Neural cell (in vitro differentiated cells): ENCODE data around the gene DNAJB8. TPM values are rescaled to one million over a fixed set of nuclear protein-coding genes. Genes with fewer than 3 reads are reported as not detected.

Experiments
- H2AFZ ChIP-seq: fragments of 200-600, 300-800 bp; sonication (generic), shearing (Covaris generic); 2 replicates; pipeline ENCODE4 v1.6.0; 2014; ENCODE audit warnings: low read depth, mild to moderate bottlenecking, antibody characterized with exemption, low read length, moderate library complexity
- H3F3A ChIP-seq: fragments of 200-600 bp; shearing (Covaris generic); 2 replicates; pipeline ENCODE4 v1.6.1; 2016; ENCODE audit warnings: mild to moderate bottlenecking, moderate library complexity, mixed read lengths, antibody characterized with exemption, low read length; ENCODE audit not compliant: insufficient read depth, poor library complexity, severe bottlenecking
- H3K27ac ChIP-seq: fragments of 200-600, 300-800 bp; sonication (generic), shearing (Covaris generic); 2 replicates; pipeline ENCODE4 v1.5.1; 2014; ENCODE audit warnings: mild to moderate bottlenecking, low read length, moderate library complexity
- H3K27me3 ChIP-seq: fragments of 300-800, 200-600 bp; sonication (generic), shearing (Covaris generic); 2 replicates; pipeline ENCODE4 v1.6.0; 2014; ENCODE audit warnings: mild to moderate bottlenecking, low read depth, low read length, moderate library complexity; ENCODE audit not compliant: insufficient read depth
- H3K36me3 ChIP-seq: fragments of 300-800, 200-600 bp; sonication (generic), shearing (Covaris generic); 2 replicates; pipeline ENCODE4 v1.5.1; 2014; ENCODE audit warnings: mild to moderate bottlenecking, antibody characterized with exemption, low read length, moderate library complexity; ENCODE audit not compliant: insufficient read depth
- H3K4me2 ChIP-seq: fragments of 300-800, 200-600 bp; sonication (generic), shearing (Covaris generic); 2 replicates; pipeline ENCODE4 v1.6.0; 2014; ENCODE audit warnings: mild to moderate bottlenecking, low read length
- H3K4me3 ChIP-seq: fragments of 300-800, 200-600 bp; sonication (generic), shearing (Covaris generic); 2 replicates; pipeline ENCODE4 v1.5.1; 2014; ENCODE audit warnings: mild to moderate bottlenecking, low read length, moderate library complexity
- H3K79me2 ChIP-seq: fragments of 200-600 bp; shearing (Covaris generic); replicated peaks from 2 replicates; pipeline ENCODE4 v1.6.0; 2014; ENCODE audit warnings: mild to moderate bottlenecking, low read length, moderate library complexity; ENCODE audit not compliant: insufficient read depth
- H3K9ac ChIP-seq: fragments of 300-800, 200-600 bp; sonication (generic), shearing (Covaris generic); 2 replicates; pipeline ENCODE4 v1.6.1; 2016; ENCODE audit warnings: mild to moderate bottlenecking, low read length, mixed read lengths
- H3K9me2 ChIP-seq: fragments of 200-600 bp; shearing (Covaris generic); 2 replicates; pipeline ENCODE4 v1.6.1; 2016; ENCODE audit warnings: mild to moderate bottlenecking, low read length, mixed read lengths; ENCODE audit not compliant: insufficient read depth
- H3K9me3 ChIP-seq: fragments of 200-600, 300-800 bp; sonication (generic), shearing (Covaris generic); 2 replicates; pipeline ENCODE4 v1.6.1; 2016; ENCODE audit warnings: mild to moderate bottlenecking, mixed run types, low read length, moderate library complexity, mixed read lengths
- H4K20me1 ChIP-seq: fragments of 200-600 bp; shearing (Covaris generic); 2 replicates; pipeline ENCODE4 v1.6.1; 2016; ENCODE audit warnings: mild to moderate bottlenecking, mixed run types; ENCODE audit not compliant: insufficient read depth
- EP300 ChIP-seq: fragments of 450-650 bp; conservative IDR thresholded peaks from 2 replicates; pipeline ENCODE4 v1.6.1; 2014; ENCODE audit warnings: antibody characterized with exemption, mild to moderate bottlenecking, moderate library complexity; ENCODE audit not compliant: poor library complexity, severe bottlenecking
- EZH2 ChIP-seq: fragments of 200-600, 300-800 bp; shearing (Covaris generic), sonication (generic); IDR thresholded peaks from 2 replicates; pipeline ENCODE4 v1.6.1; 2014; ENCODE audit warnings: antibody characterized with exemption, low read length, borderline replicate concordance, mild to moderate bottlenecking; ENCODE audit not compliant: insufficient read depth, poor library complexity, severe bottlenecking
- MXI1 ChIP-seq: fragments of 450-650 bp; conservative IDR thresholded peaks from 2 replicates; pipeline ENCODE4 v1.6.1; 2014; ENCODE audit warnings: antibody characterized with exemption, mild to moderate bottlenecking; ENCODE audit not compliant: poor library complexity, severe bottlenecking
- POLR2AphosphoS5 ChIP-seq: IDR thresholded peaks from 2 replicates; pipeline ENCODE4 v1.6.1; 2012
- RAD21 ChIP-seq: fragments of 450-650 bp; conservative IDR thresholded peaks from 2 replicates; pipeline ENCODE4 v1.6.1; 2014; ENCODE audit warnings: antibody characterized with exemption, mild to moderate bottlenecking, moderate library complexity
- SMC3 ChIP-seq: fragments of 450-650 bp; conservative IDR thresholded peaks from 2 replicates; pipeline ENCODE4 v1.6.1; 2014; ENCODE audit warnings: antibody characterized with exemption, mild to moderate bottlenecking, moderate library complexity; ENCODE audit not compliant: poor library complexity
- TAF1 ChIP-seq: IDR thresholded peaks from 2 replicates; pipeline ENCODE4 v1.6.1; 2012; ENCODE audit warnings: low read depth
- polyA plus RNA-seq: library from polyadenylated mRNA; depleted of rRNA; stranded (reverse); fragments of >200 nt; gene quantifications from 2 replicates; pipeline ENCODE4 v1.2.3, GENCODE V29; 2014
- TF ChIP-seq, protein P1 (sequence below): IDR thresholded peaks from 2 replicates; pipeline ENCODE4 v1.6.1; 2012; ENCODE audit warnings: borderline replicate concordance
- TF ChIP-seq, protein P2 (sequence below): fragments of 450-650 bp; IDR thresholded peaks from 2 replicates; pipeline ENCODE4 v1.5.1; 2014; ENCODE audit warnings: antibody characterized with exemption, mild to moderate bottlenecking, moderate library complexity; ENCODE audit not compliant: poor library complexity, severe bottlenecking

DNAJB8 gene
- polyA plus RNA-seq, 1 donor from 2014 or later = not detected

GRCh38 chr3:128482666-128483656 lies 16.3 kb upstream of the DNAJB8 start:
- H3K27ac ChIP-seq = no peak overlapping the region
- no peak overlapping the region for H3K4me2 ChIP-seq
- no peak overlapping the region for H3K4me3 ChIP-seq
- no peak overlapping the region for H2AFZ ChIP-seq
- H3K9ac ChIP-seq = no peak overlapping the region
- no peaks in the 10 kb centered on the region for H3K79me2 ChIP-seq
- H3K9me2 ChIP-seq = no peaks in the 10 kb centered on the region
- H3K9me3 ChIP-seq = no peaks in the 10 kb centered on the region
- peaks cover 99% of the 10 kb centered on the region for H3K27me3 ChIP-seq
- no peaks in the 10 kb centered on the region for H3K36me3 ChIP-seq
- no peaks in the 10 kb centered on the region for H3F3A ChIP-seq
- no peak for TF ChIP-seq EP300
- TF ChIP-seq POLR2AphosphoS5 = no peak
- no peak for TF ChIP-seq MXI1
- TF ChIP-seq, protein P1, sequence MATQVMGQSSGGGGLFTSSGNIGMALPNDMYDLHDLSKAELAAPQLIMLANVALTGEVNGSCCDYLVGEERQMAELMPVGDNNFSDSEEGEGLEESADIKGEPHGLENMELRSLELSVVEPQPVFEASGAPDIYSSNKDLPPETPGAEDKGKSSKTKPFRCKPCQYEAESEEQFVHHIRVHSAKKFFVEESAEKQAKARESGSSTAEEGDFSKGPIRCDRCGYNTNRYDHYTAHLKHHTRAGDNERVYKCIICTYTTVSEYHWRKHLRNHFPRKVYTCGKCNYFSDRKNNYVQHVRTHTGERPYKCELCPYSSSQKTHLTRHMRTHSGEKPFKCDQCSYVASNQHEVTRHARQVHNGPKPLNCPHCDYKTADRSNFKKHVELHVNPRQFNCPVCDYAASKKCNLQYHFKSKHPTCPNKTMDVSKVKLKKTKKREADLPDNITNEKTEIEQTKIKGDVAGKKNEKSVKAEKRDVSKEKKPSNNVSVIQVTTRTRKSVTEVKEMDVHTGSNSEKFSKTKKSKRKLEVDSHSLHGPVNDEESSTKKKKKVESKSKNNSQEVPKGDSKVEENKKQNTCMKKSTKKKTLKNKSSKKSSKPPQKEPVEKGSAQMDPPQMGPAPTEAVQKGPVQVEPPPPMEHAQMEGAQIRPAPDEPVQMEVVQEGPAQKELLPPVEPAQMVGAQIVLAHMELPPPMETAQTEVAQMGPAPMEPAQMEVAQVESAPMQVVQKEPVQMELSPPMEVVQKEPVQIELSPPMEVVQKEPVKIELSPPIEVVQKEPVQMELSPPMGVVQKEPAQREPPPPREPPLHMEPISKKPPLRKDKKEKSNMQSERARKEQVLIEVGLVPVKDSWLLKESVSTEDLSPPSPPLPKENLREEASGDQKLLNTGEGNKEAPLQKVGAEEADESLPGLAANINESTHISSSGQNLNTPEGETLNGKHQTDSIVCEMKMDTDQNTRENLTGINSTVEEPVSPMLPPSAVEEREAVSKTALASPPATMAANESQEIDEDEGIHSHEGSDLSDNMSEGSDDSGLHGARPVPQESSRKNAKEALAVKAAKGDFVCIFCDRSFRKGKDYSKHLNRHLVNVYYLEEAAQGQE = no peak
- no peak for TF ChIP-seq EZH2
- no peak for TF ChIP-seq RAD21
- TF ChIP-seq TAF1 = no peak
- no peak for TF ChIP-seq SMC3
- no peaks in the 10 kb centered on the region for H4K20me1 ChIP-seq

DNA sequence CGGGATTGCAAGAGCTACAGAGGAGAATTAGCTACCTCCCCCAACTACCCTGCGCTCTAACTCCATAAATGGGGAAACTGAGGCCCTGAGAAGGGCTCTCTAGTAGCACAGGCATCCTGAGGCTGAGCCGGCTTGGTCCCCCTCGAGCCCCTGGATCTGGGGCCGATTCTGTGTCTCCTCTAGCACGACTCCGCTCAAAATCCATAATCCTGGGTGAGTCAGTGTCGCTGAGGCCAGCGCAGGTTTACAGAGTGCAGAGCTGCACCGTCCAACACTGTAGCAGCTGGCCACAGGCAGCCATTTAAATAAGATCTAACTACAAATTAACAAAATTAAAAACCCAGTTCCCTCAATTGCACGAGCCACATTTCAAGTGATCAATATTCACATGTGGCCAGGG lies 15.5 kb upstream of the DNAJB8 start:
- H3K27me3 ChIP-seq = peaks cover 96% of the 10 kb centered on the region
- H3K9ac ChIP-seq = no peak overlapping the region
- H3K4me2 ChIP-seq = no peak overlapping the region
- TF ChIP-seq MXI1 (no peak), RAD21 (no peak), SMC3 (no peak), TAF1 (no peak), EZH2 (no peak)
- TF ChIP-seq, protein P2, sequence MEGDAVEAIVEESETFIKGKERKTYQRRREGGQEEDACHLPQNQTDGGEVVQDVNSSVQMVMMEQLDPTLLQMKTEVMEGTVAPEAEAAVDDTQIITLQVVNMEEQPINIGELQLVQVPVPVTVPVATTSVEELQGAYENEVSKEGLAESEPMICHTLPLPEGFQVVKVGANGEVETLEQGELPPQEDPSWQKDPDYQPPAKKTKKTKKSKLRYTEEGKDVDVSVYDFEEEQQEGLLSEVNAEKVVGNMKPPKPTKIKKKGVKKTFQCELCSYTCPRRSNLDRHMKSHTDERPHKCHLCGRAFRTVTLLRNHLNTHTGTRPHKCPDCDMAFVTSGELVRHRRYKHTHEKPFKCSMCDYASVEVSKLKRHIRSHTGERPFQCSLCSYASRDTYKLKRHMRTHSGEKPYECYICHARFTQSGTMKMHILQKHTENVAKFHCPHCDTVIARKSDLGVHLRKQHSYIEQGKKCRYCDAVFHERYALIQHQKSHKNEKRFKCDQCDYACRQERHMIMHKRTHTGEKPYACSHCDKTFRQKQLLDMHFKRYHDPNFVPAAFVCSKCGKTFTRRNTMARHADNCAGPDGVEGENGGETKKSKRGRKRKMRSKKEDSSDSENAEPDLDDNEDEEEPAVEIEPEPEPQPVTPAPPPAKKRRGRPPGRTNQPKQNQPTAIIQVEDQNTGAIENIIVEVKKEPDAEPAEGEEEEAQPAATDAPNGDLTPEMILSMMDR = no peak
- TF ChIP-seq, protein P1 = no peak
- no peaks in the 10 kb centered on the region for H3F3A ChIP-seq
- no peaks in the 10 kb centered on the region for H3K9me2 ChIP-seq
- H3K36me3 ChIP-seq = no peaks in the 10 kb centered on the region
- no peaks in the 10 kb centered on the region for H3K9me3 ChIP-seq
- H3K27ac ChIP-seq = no peak overlapping the region
- H4K20me1 ChIP-seq = no peaks in the 10 kb centered on the region
- no peak overlapping the region for H2AFZ ChIP-seq
- H3K4me3 ChIP-seq = no peak overlapping the region
- H3K79me2 ChIP-seq = no peaks in the 10 kb centered on the region
